IPS-20b (cell line): Measurements from ENCODE around the gene CENPN.

Source experiments
- H3K27ac ChIP-seq: one replicate; pipeline ENCODE4 v1.5.1; 2013; ENCODE audit warnings: low read length
- H3K27me3 ChIP-seq: 2 replicates; pipeline ENCODE4 v1.6.1; 2013; ENCODE audit warnings: mild to moderate bottlenecking, low read length, inconsistent platforms; ENCODE audit not compliant: insufficient read depth
- H3K36me3 ChIP-seq: 2 replicates; pipeline ENCODE4 v1.6.1; 2013; ENCODE audit warnings: low read depth, mild to moderate bottlenecking, inconsistent platforms, low read length, moderate library complexity; ENCODE audit not compliant: insufficient read depth
- H3K4me1 ChIP-seq: 2 replicates; pipeline ENCODE4 v1.6.1; 2013; ENCODE audit warnings: mild to moderate bottlenecking, control low read depth, inconsistent platforms, low read length, moderate library complexity; ENCODE audit not compliant: insufficient read depth
- H3K4me3 ChIP-seq: 2 replicates; pipeline ENCODE4 v1.5.1; 2013; ENCODE audit warnings: mild to moderate bottlenecking, low read length, inconsistent platforms
- H3K9ac ChIP-seq: 2 replicates; pipeline ENCODE4 v1.6.1; 2013; ENCODE audit warnings: low read depth, mild to moderate bottlenecking, inconsistent platforms, low read length, moderate library complexity
- H3K9me3 ChIP-seq: 2 replicates; pipeline ENCODE4 v1.6.1; 2013; ENCODE audit warnings: mild to moderate bottlenecking, low read depth, low read length, inconsistent platforms; ENCODE audit not compliant: insufficient read depth

The CENPN gene

DNA sequence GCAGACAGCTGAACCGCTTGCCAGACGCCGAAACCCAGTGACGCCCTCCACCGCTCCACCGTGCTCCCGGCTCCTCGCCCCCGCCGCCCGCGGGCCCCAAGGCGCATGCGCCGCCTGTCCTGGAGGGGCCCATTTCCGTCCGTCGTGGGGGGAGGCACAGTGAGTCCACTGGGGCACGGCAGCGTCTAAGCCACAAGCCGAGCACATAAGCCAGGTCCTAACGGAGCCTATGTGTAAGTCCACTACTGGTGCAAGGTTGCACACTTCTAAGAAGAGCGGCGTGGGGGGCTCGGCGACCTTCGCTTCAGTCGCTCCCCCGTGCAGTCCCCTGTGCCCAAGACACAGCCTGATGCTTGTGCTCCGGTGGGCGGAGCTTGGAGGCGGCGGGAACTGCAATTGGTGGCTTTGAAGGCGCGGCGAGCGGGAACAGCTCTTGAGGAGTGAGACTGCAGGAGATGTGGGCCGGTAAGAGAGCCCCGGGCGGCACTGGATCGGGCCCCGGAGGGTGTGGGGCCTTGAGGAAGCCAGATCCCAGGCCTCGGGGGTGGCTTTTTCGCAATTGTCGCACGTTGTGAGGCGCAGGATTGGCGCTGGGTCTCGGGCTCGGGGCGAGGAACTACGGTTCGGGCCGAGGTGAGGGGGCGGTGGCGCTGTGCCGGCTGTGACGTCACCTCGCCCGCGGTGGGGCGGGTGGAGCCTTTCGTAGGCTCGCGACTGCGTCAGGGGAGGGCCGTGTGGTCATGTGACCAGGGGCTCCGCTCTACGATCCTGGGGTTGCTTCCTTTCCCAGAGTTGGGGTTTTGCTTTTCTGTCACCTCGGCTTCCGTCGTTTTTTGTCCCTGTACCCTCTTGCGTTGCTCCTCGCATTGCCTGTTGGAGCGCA, at the start of gene CENPN, which contains the start of gene CMC2:
CENPN (plus strand) TSS at position 402 of the 883 bp plus-strand sequence. CDS start 4,726 bp downstream, outside the sequence.
CMC2 (minus strand) TSS at position 73 of the 883 bp plus-strand sequence. CDS start 9,491 bp downstream, outside the sequence.
- Histone ChIP-seq H3K27ac (peak within 1 kb of the TSS; percentile 98), H3K4me1 (peaks cover 7% of the 10 kb centered on the region; the same call in 1 of the 2 replicates)

DNA sequence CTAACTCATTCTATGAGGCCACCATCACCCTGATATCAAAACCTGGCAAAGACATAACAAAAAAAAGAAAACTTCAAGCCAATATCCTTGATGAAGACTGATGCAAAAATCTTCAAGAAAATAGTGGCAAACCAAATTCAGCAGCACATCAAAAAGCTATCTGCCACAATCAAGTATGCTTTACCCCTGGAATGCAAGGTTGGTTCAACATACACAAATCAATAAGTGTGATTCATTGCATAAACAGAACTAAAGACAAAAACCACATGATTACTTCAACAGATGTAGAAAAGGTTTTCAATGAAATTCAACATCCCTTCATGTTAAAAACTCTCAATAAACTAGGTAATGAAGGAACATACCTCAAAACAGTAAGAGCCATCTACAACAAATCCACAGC, 48.7 kb upstream of the CENPN start:
- no peaks in the 10 kb centered on the region for H3K36me3 ChIP-seq
- H3K9ac ChIP-seq, result no peak overlapping the region
- no peaks in the 10 kb centered on the region for H3K4me1 ChIP-seq
- peaks cover 23% of the 10 kb centered on the region for H3K9me3 ChIP-seq
- no peak overlapping the region for H3K4me3 ChIP-seq
- no peaks in the 10 kb centered on the region for H3K27me3 ChIP-seq
- H3K27ac ChIP-seq, result no peak overlapping the region

More for the DNA sequence above, at the start of gene CENPN, which contains the start of gene CMC2:
- H3K36me3 ChIP-seq, result peaks cover 26% of the 10 kb centered on the region
- no peaks in the 10 kb centered on the region for H3K27me3 ChIP-seq
- peak within 1 kb of the TSS; percentile 99 for H3K9ac ChIP-seq
- H3K9me3 ChIP-seq, result no peaks in the 10 kb centered on the region
- H3K4me3 ChIP-seq, result peak within 1 kb of the TSS; percentile 95

GRCh38 chr16:80962879-80963278, 44.1 kb upstream of the CENPN start:
- peaks cover 16% of the 10 kb centered on the region for H3K9me3 ChIP-seq
- no peak overlapping the region for H3K4me3 ChIP-seq
- H3K27ac ChIP-seq, result no peak overlapping the region
- no peak overlapping the region for H3K9ac ChIP-seq
- no peaks in the 10 kb centered on the region for H3K36me3 ChIP-seq
- no peaks in the 10 kb centered on the region for H3K4me1 ChIP-seq
- H3K27me3 ChIP-seq, result no peaks in the 10 kb centered on the region

DNA sequence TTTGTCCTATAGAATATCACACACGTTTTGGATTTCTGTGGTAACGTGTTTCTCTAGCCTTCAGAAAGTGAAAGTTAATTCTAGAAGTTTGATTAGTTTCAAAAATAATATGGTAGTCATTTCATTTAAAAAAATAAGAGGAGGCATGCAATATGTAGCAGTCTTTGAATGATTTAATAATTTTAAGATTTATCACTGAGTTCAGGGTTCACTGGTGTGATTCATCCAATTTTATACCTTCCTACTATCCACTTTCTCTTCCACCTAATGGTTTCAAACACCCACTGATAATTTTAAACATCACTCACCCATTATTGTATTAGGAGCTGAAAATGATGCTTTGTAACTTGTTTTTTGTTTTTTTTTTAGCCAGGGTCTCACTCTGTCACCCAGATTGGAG, 42.7 kb upstream of the CENPN start:
- H3K4me3 ChIP-seq, result no peak overlapping the region
- no peaks in the 10 kb centered on the region for H3K4me1 ChIP-seq
- peaks cover 5% of the 10 kb centered on the region for H3K9me3 ChIP-seq
- no peaks in the 10 kb centered on the region for H3K27me3 ChIP-seq
- H3K9ac ChIP-seq, result no peak overlapping the region
- H3K36me3 ChIP-seq, result no peaks in the 10 kb centered on the region
- H3K27ac ChIP-seq, result no peak overlapping the region

DNA sequence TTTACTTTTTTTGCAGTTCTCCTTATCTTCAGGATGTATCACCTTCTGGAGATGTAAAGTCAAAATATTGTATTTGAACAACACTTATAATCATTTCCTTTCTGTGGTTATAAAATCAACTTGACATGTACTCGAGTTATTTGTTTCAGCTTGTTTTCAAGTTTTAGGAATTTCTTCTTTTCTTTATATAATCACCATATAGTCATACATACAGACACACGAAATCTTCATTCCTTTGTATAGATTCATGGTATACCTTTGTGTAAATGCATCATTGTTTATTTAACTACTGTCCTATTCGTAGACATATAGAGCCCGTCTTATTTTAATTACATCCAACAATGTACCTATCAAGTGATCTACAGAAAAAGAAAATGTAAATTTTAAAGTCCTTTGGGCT, 40.4 kb upstream of the CENPN start:
- no peaks in the 10 kb centered on the region for H3K4me1 ChIP-seq
- H3K9me3 ChIP-seq, result no peaks in the 10 kb centered on the region
- no peak overlapping the region for H3K9ac ChIP-seq
- no peak overlapping the region for H3K4me3 ChIP-seq
- no peaks in the 10 kb centered on the region for H3K27me3 ChIP-seq
- no peak overlapping the region for H3K27ac ChIP-seq
- no peaks in the 10 kb centered on the region for H3K36me3 ChIP-seq

GRCh38 chr16:80968386-80969113, 38.5 kb upstream of the CENPN start:
- Histone ChIP-seq H3K36me3 (0 out of 2 replicates have a peak, but pooled peaks cover 3% of the 10 kb centered on the region), H3K9ac (no peak overlapping the region), H3K9me3 (no peaks in the 10 kb centered on the region), H3K4me1 (no peaks in the 10 kb centered on the region), H3K27me3 (no peaks in the 10 kb centered on the region), H3K27ac (no peak overlapping the region), H3K4me3 (no peak overlapping the region)

GRCh38 chr16:80969114-80969484, 37.9 kb upstream of the CENPN start:
- no peak overlapping the region for H3K9ac ChIP-seq
- H3K4me3 ChIP-seq, result no peak overlapping the region
- no peaks in the 10 kb centered on the region for H3K9me3 ChIP-seq
- no peaks in the 10 kb centered on the region for H3K27me3 ChIP-seq
- H3K27ac ChIP-seq, result no peak overlapping the region
- H3K36me3 ChIP-seq, result 0 out of 2 replicates have a peak, but pooled peaks cover 4% of the 10 kb centered on the region
- no peaks in the 10 kb centered on the region for H3K4me1 ChIP-seq

DNA sequence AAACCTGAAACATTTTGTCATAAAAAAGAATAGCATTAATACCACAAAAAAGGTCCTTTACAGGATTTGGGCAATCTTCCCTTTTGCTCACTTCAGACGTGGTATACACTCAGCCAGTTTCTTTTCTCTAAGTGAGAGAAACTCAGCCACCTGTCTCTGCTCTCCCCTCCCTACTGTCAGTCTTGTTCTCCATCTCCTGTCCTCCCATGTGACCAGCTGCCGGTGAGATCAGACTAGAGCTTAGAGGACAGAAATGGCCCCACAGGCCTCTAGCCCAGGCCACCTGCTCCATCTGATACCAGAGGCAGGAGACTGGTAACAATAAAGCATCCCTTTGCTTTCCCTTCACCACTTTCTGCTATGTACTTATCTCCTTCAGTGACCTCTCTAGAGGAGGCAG, 35.2 kb upstream of the CENPN start:
- H3K27me3 ChIP-seq, result no peaks in the 10 kb centered on the region
- no peak overlapping the region for H3K9ac ChIP-seq
- no peaks in the 10 kb centered on the region for H3K4me1 ChIP-seq
- no peaks in the 10 kb centered on the region for H3K9me3 ChIP-seq
- peaks cover 13% of the 10 kb centered on the region; the same call in 1 of the 2 replicates for H3K36me3 ChIP-seq
- H3K4me3 ChIP-seq, result no peak overlapping the region
- no peak overlapping the region for H3K27ac ChIP-seq

- Histone ChIP-seq H3K27ac (no peak overlapping the region), H3K9ac (no peak overlapping the region), H3K27me3 (no peaks in the 10 kb centered on the region), H3K9me3 (no peaks in the 10 kb centered on the region), H3K4me1 (no peaks in the 10 kb centered on the region), H3K4me3 (no peak overlapping the region), H3K36me3 (peaks cover 13% of the 10 kb centered on the region; the same call in 1 of the 2 replicates)
Measured at GRCh38 chr16:80972611-80973010, 34.4 kb upstream of the CENPN start.

DNA sequence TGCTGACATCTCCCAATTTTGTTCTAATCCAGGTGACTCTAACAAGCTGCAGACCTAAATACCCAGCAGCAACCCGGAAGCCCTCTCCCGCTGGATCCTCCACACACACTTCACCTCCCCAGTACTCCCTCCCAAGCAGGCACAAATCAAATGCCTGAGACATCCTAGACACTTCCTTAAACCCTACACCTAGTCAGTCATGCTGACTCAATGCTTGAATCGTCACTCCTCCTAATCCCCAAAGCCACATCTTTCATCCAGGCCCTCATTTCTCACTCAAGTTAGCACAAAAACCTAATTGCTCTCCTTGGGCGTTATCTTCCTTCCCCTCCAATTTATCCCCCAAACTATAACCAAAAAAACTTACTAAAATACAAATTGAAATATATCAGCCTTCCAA, 33.0 kb upstream of the CENPN start:
- Histone ChIP-seq H3K4me3 (no peak overlapping the region), H3K4me1 (no peaks in the 10 kb centered on the region), H3K9me3 (no peaks in the 10 kb centered on the region), H3K36me3 (peaks cover 13% of the 10 kb centered on the region; the same call in 1 of the 2 replicates), H3K27me3 (no peaks in the 10 kb centered on the region), H3K27ac (no peak overlapping the region), H3K9ac (no peak overlapping the region)

DNA sequence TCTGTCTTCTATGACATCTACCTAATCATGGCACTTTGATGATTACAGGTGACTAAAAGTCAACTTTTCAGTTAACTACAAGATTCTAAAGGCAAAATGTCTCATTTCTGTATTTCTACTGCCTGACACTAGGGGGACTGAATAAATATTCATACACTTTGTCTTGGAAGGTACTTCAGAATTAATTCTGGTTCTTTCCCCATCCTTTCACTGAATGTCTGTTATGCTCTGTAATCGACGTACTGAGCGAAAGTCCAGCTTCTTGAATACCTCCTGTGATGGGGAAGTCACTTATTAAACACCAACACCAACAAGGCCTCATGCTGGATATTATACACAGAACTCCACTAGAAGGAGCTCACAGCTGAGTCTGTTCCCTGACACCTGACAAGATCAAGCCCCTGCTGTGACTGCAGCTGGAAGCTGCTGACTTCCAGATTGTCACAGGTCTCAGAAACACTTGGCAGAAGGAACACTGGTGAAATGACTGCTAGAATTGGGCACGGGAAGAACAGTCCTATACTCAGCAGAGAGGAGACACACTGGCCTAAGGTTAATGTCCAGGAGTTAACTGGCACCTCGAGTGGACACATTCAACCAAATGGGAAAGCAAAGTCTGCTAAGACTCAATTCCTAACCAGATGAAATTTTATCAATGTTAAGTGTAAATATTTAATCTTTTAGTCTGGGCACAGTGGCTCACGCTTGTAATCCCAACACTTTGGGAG, 32.2 kb upstream of the CENPN start:
- no peaks in the 10 kb centered on the region for H3K4me1 ChIP-seq
- peaks cover 19% of the 10 kb centered on the region; the same call in 1 of the 2 replicates for H3K36me3 ChIP-seq

More for the DNA sequence above, 32.2 kb upstream of the CENPN start:
- no peak overlapping the region for H3K4me3 ChIP-seq
- H3K9me3 ChIP-seq, result no peaks in the 10 kb centered on the region
- no peak overlapping the region for H3K27ac ChIP-seq
- no peaks in the 10 kb centered on the region for H3K27me3 ChIP-seq
- H3K9ac ChIP-seq, result no peak overlapping the region
